ENCODE data around the gene SIAE. TPM values are rescaled to one million over a fixed set of nuclear protein-coding genes. Genes with fewer than 3 reads are reported as not detected.

The SIAE gene
- total RNA-seq, 1 experiment from 2014 or later = 11.2 TPM

DNA sequence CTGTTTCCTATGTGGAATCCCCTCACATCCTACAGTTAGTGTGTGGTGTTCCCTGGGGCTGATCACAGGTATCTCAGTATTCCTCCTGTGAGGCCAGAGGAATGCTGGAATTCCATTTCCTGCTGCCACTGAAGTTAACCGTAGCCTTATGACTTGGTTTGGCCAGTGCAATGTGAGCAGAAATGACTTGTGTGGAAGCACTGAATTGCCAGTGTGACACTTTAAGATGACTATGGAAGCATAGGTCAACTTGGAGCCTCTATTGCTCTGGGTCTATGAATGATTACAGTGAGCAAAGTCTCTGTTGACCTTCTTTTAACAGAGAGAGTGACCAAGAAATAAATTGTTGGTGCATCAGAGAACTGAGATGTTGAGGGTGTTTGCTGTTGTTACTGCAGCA lies 34.4 kb downstream of the SIAE start:
- Histone ChIP-seq H3K36me3 (ENCODE audit: insufficient read depth, low read length, poor library complexity, severe bottlenecking) (peaks cover 36% of the 10 kb centered on the region), H3K27me3 (replicated peaks; ENCODE audit: insufficient read depth, low read depth, low read length, poor library complexity) (no peaks in the 10 kb centered on the region), H3K4me3 (ENCODE audit: low read depth, low read length, poor library complexity, severe bottlenecking) (no peak overlapping the region), H3K9me3 (ENCODE audit: low read depth, low read length, poor library complexity, severe bottlenecking) (no peaks in the 10 kb centered on the region), H3K4me1 (ENCODE audit: insufficient read depth, low read length, poor library complexity, severe bottlenecking) (no peaks in the 10 kb centered on the region), H3K27ac (ENCODE audit: low read depth, low read length, poor library complexity, severe bottlenecking) (no peak overlapping the region)
- TF ChIP-seq, protein P1, sequence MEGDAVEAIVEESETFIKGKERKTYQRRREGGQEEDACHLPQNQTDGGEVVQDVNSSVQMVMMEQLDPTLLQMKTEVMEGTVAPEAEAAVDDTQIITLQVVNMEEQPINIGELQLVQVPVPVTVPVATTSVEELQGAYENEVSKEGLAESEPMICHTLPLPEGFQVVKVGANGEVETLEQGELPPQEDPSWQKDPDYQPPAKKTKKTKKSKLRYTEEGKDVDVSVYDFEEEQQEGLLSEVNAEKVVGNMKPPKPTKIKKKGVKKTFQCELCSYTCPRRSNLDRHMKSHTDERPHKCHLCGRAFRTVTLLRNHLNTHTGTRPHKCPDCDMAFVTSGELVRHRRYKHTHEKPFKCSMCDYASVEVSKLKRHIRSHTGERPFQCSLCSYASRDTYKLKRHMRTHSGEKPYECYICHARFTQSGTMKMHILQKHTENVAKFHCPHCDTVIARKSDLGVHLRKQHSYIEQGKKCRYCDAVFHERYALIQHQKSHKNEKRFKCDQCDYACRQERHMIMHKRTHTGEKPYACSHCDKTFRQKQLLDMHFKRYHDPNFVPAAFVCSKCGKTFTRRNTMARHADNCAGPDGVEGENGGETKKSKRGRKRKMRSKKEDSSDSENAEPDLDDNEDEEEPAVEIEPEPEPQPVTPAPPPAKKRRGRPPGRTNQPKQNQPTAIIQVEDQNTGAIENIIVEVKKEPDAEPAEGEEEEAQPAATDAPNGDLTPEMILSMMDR (conservative IDR thresholded peaks at IDR 0.05; ENCODE audit: low read depth, low read length) = no peak
- TF ChIP-seq EZH2 (IDR thresholded peaks at IDR 0.05; ENCODE audit: borderline replicate concordance, low read depth, low read length, poor library complexity, severe bottlenecking) = no peak
- ChIA-PET CTCF (no interaction called here), POLR2A (ENCODE audit: low non-redundant PET) (no interaction called here)
- BruUV-seq (replicated peaks) = no TSS peak
- DNase-seq (ENCODE audit: low spot score) = no peak
- intact Hi-C loops (cut with micrococcal nuclease; ENCODE audit: unreplicated experiment) = no loop called here

DNA sequence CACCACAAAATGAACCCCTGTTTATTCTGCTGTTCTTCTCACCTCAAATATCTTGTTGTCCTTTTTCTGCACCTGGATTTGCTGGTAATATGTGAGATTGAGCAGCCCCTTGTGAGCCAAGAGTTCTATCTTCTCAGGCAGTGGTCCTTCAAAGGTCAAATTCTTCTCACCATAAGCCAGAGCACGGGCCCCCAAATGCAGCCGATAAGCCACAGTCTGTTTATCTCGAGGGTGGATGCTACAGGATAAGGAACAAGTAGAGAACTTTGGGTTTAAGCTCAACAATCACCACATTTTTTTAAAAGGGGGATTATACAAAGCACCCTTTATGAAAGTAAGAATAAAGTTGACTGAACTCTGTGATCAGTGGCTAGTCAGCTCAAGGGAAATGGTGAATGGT lies 35.0 kb downstream of the SIAE start:
- ChIA-PET POLR2A (ENCODE audit: low non-redundant PET) (no interaction called here), CTCF (no interaction called here)
- no peak for DNase-seq (ENCODE audit: low spot score)
- BruUV-seq (replicated peaks) = no TSS peak
- Histone ChIP-seq H3K27me3 (replicated peaks; ENCODE audit: insufficient read depth, low read depth, low read length, poor library complexity) (no peaks in the 10 kb centered on the region), H3K4me3 (ENCODE audit: low read depth, low read length, poor library complexity, severe bottlenecking) (no peak overlapping the region), H3K9me3 (ENCODE audit: low read depth, low read length, poor library complexity, severe bottlenecking) (no peaks in the 10 kb centered on the region), H3K27ac (ENCODE audit: low read depth, low read length, poor library complexity, severe bottlenecking) (no peak overlapping the region), H3K36me3 (ENCODE audit: insufficient read depth, low read length, poor library complexity, severe bottlenecking) (peaks cover 40% of the 10 kb centered on the region), H3K4me1 (ENCODE audit: insufficient read depth, low read length, poor library complexity, severe bottlenecking) (no peaks in the 10 kb centered on the region)
- intact Hi-C loops (cut with micrococcal nuclease; ENCODE audit: unreplicated experiment) = no loop called here
- TF ChIP-seq, protein P1 (conservative IDR thresholded peaks at IDR 0.05; ENCODE audit: low read depth, low read length) = no peak
- TF ChIP-seq EZH2 (IDR thresholded peaks at IDR 0.05; ENCODE audit: borderline replicate concordance, low read depth, low read length, poor library complexity, severe bottlenecking) = no peak

DNA sequence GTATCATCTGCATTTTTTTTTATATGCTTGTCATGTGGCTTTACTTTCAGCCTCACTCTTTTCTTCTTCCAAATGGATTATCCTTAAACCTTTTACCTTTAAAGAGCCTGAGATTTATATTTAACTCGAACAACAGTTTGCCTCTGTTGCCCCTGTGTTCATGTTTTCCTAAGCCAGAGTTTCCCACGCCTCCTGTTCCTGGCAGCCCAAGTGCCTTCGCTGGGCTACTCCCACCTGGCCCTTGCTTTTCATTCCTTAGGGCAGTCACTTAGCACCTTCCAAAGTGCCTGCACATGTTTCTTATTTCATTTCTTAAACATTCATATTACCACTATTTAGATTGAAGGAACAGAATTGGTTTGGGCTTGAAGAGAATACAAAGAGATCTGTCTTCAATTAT lies 37.6 kb downstream of the SIAE start:
- POLR2A ChIA-PET (ENCODE audit: low non-redundant PET) = no interaction called here
- no peak overlapping the region for H3K4me3 ChIP-seq (ENCODE audit: low read depth, low read length, poor library complexity, severe bottlenecking)
- DNase-seq (ENCODE audit: low spot score) = no peak
- TSS peak; percentile 88 for BruUV-seq (replicated peaks)
- H3K27me3 ChIP-seq (replicated peaks; ENCODE audit: insufficient read depth, low read depth, low read length, poor library complexity) = no peaks in the 10 kb centered on the region
- no peak overlapping the region for H3K27ac ChIP-seq (ENCODE audit: low read depth, low read length, poor library complexity, severe bottlenecking)
- H3K9me3 ChIP-seq (ENCODE audit: low read depth, low read length, poor library complexity, severe bottlenecking) = no peaks in the 10 kb centered on the region
- CTCF ChIA-PET = no interaction called here
- no peaks in the 10 kb centered on the region for H3K4me1 ChIP-seq (ENCODE audit: insufficient read depth, low read length, poor library complexity, severe bottlenecking)
- TF ChIP-seq, protein P1 (conservative IDR thresholded peaks at IDR 0.05; ENCODE audit: low read depth, low read length) = no peak
- no peak for TF ChIP-seq EZH2 (IDR thresholded peaks at IDR 0.05; ENCODE audit: borderline replicate concordance, low read depth, low read length, poor library complexity, severe bottlenecking)
- intact Hi-C loops (cut with micrococcal nuclease; ENCODE audit: unreplicated experiment) = no loop called here
- peaks cover 66% of the 10 kb centered on the region for H3K36me3 ChIP-seq (ENCODE audit: insufficient read depth, low read length, poor library complexity, severe bottlenecking)

Measured in A673 (cell line).